HG02840 (cell line): ENCODE results near the gene SEC14L5.
"Not testable (repeated sequence)": the region's sequence is repeated elsewhere in the genome, so short reads cannot be mapped to it uniquely, and the experiment has no call there.

Source experiments
- ATAC-seq: cut with Tn5 transposase; IDR thresholded peaks from one replicate; pipeline ENCODE4 v1.9.1; 2021; ENCODE audit warnings: mild to moderate bottlenecking, moderate library complexity, moderate number of reproducible peaks; ENCODE audit not compliant: unreplicated experiment, low FRiP score

SEC14L5 gene

DNA sequence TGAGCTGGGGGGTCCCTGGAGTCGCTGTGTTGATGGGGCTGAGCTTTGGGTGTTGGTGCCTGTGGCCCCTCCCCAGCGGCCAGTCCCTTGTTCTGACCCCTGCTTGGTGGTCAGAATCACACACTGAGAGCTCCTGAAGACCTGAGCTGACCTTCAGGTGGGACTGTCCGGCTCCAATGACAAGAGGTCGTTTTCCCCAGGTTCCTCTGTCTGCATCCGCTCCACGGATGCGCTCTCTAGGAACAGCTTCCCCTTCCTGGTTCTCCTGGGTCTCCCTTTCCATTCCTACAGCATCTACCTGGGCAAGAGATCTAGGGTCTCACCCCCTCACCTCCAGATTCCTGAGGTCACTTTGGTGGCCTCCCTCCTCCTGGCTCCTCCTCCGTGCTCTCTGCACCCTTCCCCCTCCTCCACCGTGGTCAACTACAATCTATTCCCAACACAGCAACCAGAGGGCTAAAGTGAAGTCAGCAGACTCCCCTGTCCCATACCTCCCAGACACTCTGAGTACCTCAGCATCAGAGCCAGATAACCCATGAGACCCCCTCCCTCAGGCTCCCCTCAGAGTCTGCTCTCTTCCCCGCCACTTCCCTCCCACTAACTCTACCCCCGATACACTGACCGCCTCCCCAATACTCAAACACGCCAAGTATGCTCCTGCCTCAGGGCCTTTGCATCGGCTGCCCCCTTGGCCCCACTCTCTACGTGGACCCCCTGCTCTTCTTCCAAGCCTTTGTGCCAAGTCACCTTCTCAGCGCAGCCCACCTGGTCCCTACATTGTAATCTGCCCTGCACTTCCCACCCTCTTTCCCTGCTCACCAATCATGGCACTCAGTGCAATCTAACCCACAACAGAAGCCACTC, 9.0 kb upstream of the SEC14L5 start:
- no peak for ATAC-seq

DNA sequence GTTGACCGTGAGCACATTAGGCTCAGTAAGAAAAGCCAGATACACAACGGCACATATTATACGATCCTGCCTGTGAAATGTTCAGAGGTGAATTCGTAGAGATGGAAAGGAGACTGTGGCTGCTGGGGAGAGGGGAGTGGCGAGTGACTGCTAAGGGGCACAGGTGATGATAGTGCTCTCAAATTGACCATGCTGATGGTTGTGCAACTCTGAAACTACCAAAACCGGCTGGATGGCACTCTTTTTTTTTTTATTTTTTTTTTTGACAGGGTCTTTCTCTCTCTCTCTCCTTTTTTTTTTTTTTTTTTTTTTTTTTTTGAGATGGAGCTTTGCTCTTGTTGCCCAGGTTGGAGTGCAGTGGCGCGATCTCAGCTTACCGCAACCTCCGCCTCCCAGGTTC, 8.1 kb upstream of the SEC14L5 start:
- ATAC-seq: no peak

DNA sequence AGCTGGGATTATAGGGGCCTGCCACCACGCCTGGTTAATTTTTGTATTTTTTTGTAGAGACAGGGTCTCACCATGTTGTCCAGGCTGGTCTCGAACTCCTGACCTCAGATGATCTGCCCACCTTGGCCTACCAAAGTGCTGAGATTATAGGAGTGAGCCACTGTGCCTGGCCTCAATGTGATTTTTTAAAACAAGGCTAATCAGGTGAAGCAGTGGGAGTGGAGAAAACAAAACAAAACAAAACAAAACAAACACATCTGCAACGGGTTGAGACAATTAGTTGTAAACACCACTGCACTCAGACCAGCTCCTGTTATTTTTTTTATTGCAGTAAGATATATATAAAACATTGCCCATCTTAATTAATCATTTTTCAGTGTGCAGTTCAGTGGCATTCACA, 6.5 kb upstream of the SEC14L5 start:
- ATAC-seq: not testable (repeated sequence)

DNA sequence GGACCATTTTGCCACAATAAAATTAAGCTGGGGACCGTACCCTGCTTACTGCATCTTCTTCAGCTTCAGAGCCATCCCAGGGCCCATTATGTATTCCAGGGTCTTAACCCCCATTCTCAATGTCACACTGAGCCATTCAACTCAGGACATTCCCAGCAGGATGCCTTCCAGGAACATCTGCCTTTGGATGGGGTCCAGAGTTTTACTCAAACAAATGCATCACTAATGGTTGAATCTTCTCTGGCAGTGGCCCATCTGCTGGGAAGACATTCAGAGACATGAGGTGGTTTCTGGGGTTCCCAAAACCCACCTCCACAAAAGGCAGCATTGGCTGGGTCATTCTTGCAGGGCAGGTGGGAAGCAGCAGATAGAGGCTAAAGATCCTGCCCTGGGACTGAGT, 3.4 kb upstream of the SEC14L5 start:
- no peak for ATAC-seq

DNA sequence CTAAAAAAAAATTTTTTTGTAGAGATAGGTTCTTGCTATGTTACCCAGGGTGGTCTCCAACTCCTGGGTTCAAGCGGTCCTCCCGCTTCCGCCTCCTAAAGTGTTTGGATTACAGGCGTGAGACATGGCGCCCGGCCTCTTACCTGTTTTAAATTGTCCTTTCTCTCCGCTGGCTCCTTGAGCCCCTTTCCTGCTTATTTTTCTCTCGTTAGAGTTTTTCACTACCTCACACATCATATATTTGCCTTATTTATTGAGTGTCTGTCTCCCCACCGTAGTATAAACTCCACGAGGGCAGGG, 760 bp upstream of the SEC14L5 start:
- no peak for ATAC-seq

DNA sequence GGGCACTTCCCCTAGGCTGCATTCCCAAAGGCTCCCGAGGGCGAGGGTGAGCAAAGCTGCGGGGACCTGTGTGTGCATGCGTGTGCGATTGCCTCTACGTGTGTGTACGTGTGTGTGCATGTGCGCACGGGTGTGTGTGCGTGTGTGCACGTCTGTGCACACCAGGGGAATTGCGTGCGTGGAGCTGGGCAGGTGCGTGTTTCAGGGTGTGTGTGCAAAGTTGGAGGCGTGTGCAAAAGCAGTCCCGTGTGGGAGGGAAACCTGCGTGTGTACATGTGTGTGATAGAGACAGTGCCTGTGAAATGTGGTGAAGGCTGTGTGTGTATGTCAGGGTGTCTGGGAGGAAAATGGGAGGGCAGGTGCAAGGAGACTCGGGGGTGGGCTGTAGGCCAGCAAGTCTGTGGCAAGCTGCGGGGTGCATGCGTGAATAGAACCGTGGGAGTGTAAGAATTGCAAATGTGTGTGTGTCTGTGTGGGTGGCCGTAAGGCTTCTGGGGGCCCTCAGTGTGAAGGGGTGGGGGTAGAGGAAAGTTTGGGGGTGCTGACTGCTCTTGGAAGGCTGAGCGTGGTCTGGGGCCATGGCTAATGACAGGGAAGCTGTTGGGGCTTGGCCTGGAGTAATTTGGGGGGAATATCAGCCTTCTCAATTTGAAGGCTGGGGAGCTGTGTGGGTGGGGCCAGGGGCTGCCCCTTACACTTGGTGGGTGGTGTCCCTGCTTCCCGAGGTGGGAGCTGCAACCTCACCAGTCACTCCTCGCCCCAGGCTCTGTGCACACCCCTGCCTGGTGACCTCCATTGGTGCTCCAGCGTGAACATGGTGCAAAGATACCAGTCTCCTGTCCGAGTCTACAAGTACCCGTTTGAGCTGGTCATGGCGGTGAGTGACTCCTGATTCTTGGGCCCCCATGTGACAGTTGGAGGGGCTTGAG, 644 bp downstream of the SEC14L5 start:
- no peak for ATAC-seq

DNA sequence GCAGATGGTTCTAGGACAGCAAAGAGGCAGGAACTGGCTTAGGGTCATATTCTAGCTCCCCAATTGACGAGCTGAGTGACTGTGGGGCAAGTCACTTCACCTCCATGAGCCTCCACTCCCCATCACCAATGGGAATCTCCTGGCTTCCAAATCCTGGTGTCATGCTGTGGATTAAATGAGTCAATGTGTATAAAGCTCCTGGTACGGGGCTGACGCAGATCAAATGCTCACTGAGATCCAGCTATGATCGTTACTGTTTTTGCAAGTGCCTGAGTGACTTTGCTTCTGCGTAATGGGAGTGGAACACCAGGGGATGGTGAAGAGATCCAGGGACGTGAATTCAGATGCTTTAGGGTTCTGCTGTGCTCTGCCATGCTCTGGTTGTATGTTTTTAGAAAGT, 2.4 kb downstream of the SEC14L5 start:
- ATAC-seq: no peak

DNA sequence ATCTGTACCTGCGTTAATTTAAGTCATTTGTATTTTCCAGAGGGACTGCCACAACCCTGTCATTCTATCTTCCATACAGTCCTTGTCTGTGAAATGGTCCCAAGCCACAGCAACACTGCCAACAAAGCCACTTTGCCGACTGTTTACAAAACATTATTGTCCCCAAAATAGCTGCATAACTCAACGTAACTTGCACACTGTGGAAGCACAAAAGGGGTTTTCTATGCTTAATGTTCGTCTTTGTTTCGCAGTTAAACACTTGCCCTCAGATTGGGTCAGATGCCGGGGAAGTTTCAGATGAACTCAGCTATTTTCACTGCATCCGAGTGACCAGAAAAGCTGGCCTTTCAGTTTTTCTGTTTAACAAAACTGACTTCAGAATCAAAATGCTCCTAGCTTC, 4.6 kb downstream of the SEC14L5 start:
- ATAC-seq: no peak

DNA sequence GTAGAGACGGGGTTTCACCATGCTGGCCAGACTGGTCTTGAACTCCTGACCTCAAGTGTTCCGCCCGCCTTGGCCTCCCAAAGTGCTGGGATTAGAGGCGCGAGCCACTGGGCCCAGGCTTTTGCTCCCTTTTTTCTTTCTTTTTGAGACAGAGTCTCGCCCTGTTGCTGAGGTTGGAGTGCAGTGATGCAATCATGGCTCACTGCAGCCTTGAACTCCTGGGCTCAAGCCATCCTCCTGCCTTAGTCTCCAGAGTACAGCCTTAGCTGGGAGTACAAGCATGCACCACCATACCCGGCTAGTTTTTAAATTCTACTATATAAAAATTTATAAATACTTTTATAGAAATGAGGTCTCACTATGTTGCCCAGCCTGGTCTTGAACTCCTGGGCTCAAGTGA, 5.4 kb downstream of the SEC14L5 start:
- not testable (repeated sequence) for ATAC-seq

DNA sequence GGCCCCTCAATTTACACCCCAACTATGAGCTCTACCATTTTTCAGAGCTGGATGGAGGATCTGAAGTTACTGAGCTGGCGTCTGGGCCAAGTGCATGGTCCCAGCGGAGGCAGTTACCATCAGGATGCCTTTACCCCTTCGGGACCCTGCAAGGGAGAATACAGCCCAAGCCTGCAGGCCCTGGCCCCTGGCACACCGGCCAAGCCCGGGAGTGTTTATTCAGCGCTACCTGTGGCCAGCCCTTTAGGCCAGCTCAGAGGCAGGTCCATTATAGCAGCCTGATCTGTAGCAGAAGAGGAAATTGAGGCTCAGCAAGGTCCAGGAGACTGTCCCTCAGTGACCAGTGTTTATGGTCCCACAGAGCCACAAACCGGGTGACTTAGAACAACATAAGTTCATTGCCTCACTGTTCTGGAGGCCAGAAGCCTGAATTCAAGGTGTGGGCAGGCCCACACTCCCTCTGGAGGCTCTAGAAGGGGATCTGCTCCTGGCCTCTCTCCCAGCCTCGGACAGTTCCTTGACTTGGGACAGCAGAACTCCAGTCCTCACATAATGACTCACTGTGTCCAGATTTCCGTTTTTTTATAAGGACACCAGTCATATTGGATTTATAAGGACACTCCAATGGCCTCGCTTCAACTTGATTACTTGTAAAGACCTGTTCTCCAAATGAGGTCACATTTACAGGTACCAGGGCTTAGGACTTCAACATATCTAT, 8.8 kb downstream of the SEC14L5 start:
- no peak for ATAC-seq

DNA sequence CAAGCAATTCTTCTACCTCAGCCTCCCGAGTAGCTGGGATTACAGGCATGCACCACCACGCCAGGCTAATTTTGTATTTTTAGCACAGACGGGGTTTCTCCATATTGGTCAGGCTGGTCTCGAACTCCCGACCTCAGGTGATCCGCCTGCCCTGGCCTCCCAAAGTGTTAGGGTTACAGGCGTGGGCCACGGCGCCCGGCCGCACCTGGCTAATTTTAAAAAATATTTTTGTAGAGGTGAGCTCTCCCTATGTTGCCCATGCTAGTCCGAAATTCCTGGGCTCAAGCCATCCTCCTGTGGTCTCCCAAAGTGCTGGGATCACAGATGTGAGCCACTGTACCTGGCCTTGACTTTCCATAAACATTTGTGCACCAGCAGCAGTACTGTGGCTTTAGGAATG, 10.1 kb downstream of the SEC14L5 start:
- not testable (repeated sequence) for ATAC-seq

DNA sequence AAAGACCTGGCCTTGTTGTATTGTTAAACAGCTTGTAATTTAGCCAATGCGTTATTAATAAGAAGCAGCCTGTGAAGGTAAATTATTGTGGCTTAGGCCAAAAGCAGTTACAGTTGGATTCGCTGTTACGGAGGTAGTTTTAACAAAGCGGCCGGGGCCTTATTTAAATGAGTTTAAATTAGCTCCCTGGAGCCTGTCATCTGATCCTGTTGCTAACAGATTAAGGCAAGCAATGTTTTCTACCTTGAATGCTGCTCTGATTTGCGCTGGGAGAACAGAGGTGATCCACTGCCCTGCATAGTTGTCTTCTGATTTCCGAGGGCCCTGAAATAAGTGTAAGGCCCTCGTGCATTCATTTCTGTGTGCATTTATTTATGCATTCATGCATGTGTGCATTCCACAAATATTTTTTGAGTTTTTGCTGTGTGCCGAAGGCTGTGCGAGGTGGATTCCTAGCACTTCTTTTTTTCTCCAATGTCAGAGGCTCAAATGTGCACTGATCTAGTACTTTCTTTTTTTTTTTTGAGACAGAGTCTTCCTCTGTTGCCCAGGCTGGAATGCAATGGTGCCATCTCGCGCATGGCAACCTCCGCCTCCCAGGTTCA, 10.9 kb downstream of the SEC14L5 start:
- no peak for ATAC-seq

DNA sequence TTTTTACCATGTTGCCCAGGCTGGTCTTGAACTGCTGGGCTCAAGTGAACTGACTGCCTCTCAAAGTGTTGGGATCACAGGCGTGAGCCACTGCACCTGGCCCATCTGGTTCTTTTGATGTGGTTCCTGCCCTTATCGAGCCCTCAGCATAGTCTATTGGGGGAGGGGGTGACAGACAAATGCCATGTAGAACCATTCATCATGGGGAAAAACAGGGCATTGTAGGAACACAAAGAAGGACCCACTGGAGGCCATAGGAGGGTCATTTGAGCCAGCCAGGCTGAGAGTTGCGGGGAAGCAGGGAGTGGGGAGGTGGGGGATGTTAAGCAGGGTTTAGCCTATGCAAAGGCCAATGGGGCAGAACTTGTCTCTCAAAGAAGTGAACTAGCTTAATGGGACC, 11.9 kb downstream of the SEC14L5 start:
- ATAC-seq: no peak

DNA sequence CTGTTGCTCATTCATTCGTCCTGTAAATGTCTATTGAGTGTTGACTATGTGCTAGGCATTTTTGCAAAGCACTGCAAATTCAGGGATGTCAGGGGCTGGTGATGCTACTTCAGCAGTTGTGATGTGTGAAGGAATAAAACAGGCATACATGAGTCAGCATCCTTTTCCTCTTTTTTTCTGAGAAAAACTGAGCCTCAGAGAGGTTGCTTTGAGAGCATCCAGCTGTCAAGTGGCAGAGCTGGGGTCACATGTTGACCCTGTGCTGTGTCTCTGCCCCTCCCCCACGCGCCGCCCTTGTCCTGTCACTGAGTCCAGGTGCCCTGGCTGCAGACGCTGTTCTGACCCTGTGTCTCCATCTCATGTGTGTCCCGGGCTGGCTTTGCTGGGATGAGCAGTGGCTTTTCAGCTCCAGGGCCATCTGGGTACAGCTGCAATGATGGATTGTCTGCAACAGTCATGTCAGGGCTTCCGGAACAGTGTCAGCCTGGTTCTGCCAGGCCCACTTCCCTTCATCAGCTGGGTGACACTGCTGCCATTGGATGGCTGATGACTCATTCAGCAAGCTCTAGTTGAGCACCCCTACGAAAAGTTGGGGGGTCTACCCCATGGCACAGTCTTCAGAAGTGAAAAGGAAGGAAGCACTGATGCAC, 14.9 kb downstream of the SEC14L5 start:
- no peak for ATAC-seq

DNA sequence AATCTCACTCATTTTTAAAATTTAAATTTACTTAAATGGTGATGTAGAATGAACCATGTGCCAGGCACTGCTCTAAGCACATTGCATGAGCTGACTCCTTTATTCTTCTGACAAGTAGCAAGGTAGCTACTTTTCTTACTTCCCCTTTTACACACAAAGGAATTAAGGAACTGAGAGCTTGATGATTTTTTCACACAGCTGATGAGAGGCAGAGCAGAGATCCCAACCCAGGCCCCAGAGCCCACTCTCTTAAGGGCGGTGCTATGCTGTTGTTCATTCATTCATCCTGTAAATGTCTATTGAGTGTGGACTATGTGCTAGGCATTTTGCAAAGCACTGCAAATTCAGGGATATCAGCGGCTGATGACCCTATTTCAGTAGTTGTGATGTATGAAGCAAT, 17.9 kb downstream of the SEC14L5 start:
- ATAC-seq: no peak

DNA sequence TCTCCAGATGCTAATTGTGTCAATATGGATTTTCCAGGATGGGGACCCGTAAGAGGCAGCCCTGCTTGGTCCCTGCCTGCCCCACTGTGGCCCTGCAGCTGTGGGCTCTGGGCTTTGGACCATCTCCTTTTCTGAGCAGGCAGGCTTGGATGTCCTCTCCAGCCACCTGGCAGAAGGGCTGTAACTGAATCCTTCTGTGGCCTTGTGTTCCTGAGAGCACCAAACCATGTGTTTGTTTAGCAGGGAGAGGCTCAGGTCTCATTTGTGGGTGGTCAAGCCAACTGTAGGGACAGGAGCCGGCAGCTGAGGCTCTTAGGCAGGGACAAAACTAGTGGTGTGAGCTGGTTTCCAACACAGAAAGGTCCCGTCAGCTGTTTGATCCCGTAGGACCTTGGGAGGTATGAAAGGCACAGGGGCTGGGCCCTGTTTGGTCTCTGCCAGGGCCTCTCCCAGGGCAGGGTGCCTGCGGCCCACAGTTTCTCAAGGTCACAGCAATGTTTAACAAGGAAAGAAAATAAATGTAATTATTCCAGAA, 18.5 kb downstream of the SEC14L5 start:
- ATAC-seq: no peak

DNA sequence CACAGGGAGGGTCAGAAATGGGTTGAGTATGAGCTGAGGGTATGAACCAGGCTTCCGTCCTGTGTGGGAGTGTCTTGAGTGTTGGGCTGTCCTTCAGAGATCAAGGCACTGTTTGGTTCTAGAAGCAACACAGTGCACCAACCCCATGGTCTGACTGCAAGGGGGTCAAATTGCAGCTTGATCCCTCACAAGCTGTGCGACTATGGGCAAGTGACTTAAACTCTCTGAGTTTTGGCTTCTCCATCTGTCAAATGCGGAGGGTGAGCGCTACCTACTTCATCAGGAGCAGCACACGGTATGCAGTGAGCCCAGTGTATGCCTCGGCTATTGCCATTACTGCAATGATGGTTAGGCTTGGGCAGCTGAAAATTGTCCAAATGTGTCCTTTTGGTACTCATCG, 21.0 kb downstream of the SEC14L5 start:
- no peak for ATAC-seq

DNA sequence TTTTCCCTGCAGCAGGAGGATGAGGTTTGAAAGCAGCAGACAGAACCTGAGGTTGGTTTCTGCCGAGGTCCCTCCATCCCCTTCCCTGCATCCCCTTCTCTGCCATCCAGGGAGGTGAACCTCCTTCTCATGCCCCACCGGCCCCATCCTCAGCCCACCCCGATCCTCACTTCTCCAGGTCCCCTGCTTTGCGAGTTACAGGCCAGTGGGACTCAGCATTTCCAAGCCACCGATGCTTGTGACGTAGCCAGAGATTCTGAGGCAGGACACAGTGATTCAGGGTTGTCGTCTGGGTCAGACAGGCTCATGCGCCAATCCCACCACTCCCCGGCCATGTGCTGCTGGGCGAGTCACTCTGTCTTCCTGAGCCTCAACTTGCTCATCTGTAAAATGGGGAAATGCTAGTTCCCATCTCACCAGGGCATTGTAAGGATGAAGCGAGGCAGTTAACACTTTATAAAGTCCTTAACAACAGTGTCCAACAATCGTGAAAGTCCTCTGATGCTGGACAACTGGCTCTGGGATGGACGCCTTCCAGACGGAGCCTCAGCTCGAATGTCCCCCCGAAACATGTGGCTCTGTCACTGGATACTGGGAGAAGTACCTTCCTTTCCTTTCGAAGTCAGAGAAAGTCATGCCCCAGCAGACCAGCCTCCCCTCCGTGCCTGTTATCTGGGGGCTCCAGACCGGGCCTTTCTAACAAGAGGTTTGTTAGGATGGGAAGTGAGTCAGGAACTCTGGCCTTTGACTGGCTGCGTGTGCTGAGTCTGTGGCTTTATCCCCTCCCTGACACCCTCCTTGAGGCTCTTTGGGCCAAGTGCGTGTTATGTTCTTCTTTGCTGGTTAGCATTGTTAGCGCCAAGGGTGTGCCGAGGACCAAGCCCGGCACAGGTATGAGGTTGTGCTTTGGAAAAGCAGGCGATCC, 21.9 kb downstream of the SEC14L5 start:
- ATAC-seq: no peak

DNA sequence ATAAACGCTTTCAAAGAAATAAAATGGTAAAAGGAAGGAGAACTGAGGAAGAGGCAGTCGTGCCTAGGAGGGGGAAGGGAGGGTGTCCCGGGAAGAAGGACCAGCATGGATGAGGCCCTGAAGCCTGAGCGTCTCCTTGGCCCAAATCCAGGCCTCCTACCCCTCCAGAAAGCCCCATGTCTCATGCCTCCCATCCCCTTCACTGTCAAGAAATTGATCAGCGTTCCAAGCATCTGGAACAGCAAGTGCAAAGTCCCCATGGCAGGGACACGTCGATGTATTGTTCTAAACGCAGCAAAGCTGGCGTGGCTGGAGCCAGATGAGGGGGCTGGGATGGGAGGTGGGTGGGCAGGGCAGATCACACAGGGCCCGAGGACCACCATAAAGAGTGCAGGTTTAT, 22.6 kb downstream of the SEC14L5 start:
- ATAC-seq: no peak
